GM06990 (cell line): ENCODE measurements around the gene ALX4.

Experiments
- DNase-seq: peaks from one replicate; pipeline ENCODE4 v3.0.0-alpha.2; 2011; ENCODE audit not compliant: insufficient read length; ENCODE audit errors: extremely low read depth
- H3K27me3 ChIP-seq: replicated peaks from 2 replicates; pipeline ENCODE4 v1.6.0; 2011; ENCODE audit warnings: low read length; ENCODE audit not compliant: control insufficient read depth, insufficient read depth
- H3K36me3 ChIP-seq: 2 replicates; pipeline ENCODE4 v1.5.1; 2011; ENCODE audit warnings: low read length; ENCODE audit not compliant: control insufficient read depth, insufficient read depth
- H3K4me3 ChIP-seq: replicated peaks from 2 replicates; pipeline ENCODE4 v1.5.1; 2011; ENCODE audit warnings: low read depth, mild to moderate bottlenecking, control low read depth, low read length
- CTCF ChIP-seq: IDR thresholded peaks from 2 replicates; pipeline ENCODE4 v1.5.1; 2011; ENCODE audit warnings: low read length, control low read depth, mild to moderate bottlenecking, inconsistent platforms; ENCODE audit not compliant: insufficient read depth, poor library complexity, severe bottlenecking

ALX4 gene

DNA sequence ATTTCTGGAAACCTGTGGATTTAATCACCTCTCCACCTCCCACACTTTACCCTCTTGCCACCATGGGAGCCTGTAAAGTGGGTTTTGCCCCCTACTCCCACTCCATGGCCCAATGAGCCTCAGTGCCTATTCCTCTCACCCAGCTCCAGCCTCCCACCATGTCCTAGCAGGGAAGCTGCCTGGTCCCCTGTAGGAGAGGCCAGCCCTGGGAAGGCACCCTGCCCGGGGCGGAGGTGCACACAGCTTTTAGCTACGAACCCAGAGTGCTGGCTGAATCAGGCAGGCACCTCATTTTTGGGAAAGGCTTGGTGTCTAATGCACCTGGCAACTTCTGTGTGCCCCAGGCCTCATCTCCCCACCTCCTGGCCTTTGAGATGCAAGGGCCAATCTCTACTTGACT, 35.8 kb upstream of the ALX4 start:
- DNase-seq = no peak
- no peak overlapping the region for H3K4me3 ChIP-seq
- no peaks in the 10 kb centered on the region for H3K36me3 ChIP-seq
- no peaks in the 10 kb centered on the region for H3K27me3 ChIP-seq
- TF ChIP-seq CTCF = no peak

- no peaks in the 10 kb centered on the region for H3K27me3 ChIP-seq
- H3K36me3 ChIP-seq = no peaks in the 10 kb centered on the region
- TF ChIP-seq CTCF = no peak
- H3K4me3 ChIP-seq = no peak overlapping the region
- no peak for DNase-seq
Observed at GRCh38 chr11:44344921-44345320, 35.0 kb upstream of the ALX4 start.

DNA sequence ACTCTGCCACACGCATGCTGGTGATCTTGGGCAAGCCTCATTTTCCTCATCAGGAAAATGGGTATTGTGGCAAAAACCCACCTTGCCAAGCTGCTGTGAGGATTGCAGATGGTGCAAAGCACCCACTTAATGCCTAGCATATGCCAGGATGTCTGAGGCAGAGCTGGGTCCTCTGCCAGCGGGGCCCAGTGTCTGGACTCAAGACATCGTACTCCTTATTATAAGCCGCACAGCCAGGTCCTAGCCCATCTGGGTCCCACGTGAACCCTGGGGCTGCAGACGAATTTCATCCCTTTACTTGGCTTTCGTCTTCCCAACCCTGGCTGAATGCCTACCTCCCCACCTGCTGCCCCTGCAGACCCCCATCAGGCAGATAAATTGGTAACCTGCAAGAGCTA, 34.5 kb upstream of the ALX4 start:
- DNase-seq = no peak
- H3K4me3 ChIP-seq = no peak overlapping the region
- TF ChIP-seq CTCF = no peak
- no peaks in the 10 kb centered on the region for H3K36me3 ChIP-seq
- H3K27me3 ChIP-seq = no peaks in the 10 kb centered on the region

GRCh38 chr11:44343778-44344422, 34.0 kb upstream of the ALX4 start:
- Histone ChIP-seq H3K4me3 (no peak overlapping the region), H3K36me3 (no peaks in the 10 kb centered on the region), H3K27me3 (no peaks in the 10 kb centered on the region; the same call in 1 of the 2 replicates)
- no peak for DNase-seq
- no peak for TF ChIP-seq CTCF

DNA sequence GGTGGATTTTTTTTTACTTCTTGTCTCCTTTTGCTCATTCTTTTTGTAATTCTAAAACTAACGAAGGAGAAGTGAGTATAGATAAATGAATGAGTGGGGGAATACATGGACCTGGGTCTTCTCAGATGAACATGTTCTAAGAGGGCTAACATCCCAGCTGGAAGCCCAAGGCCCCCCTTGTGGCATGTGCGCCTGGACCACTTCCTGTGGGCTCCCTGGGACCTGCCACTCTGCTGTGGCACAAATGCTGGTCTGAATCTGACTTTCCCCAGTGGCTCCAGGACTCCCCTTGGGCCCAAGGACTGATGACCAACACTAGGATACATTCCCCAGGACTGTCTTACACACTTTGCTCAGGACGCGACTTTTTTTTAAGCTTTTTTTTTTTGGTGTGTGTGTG, 32.7 kb upstream of the ALX4 start:
- no peak for DNase-seq
- Histone ChIP-seq H3K4me3 (no peak overlapping the region), H3K36me3 (no peaks in the 10 kb centered on the region), H3K27me3 (no peaks in the 10 kb centered on the region; the same call in 1 of the 2 replicates)
- TF ChIP-seq CTCF = no peak

DNA sequence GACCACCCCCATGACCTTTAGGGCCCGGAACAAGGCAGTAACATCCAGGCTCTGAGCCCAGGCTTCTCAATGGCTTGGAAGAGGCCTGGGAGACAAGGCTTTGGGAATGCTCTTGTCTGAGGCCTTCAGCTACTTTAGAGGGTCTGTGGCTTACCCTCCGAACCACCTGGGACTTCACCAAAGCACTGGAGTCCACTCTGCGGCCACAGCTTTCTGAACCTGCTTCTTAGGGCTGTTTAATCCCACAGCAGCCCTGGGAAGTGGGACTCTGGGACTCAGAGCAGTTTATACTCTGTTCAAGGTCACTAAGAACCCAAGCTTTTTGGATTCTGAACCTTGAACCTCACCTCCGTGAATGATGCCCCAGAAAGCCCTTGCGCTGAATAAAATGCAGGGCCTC, 30.7 kb upstream of the ALX4 start:
- H3K27me3 ChIP-seq = no peaks in the 10 kb centered on the region; the same call in 1 of the 2 replicates

More for the DNA sequence above, 30.7 kb upstream of the ALX4 start:
- no peaks in the 10 kb centered on the region for H3K36me3 ChIP-seq
- TF ChIP-seq CTCF = no peak
- no peak overlapping the region for H3K4me3 ChIP-seq
- DNase-seq = no peak
